GM06990 (cell line): ENCODE data around the gene C5orf52.
"Not testable (repeated sequence)": the region's sequence is repeated elsewhere in the genome, so short reads cannot be mapped to it uniquely, and the experiment has no call there.

Experiments
- DNase-seq: peaks from one replicate; pipeline ENCODE4 v3.0.0-alpha.2; 2011; ENCODE audit not compliant: insufficient read length; ENCODE audit errors: extremely low read depth
- H3K27me3 ChIP-seq: replicated peaks from 2 replicates; pipeline ENCODE4 v1.6.0; 2011; ENCODE audit warnings: low read length; ENCODE audit not compliant: control insufficient read depth, insufficient read depth
- H3K36me3 ChIP-seq: 2 replicates; pipeline ENCODE4 v1.5.1; 2011; ENCODE audit warnings: low read length; ENCODE audit not compliant: control insufficient read depth, insufficient read depth
- H3K4me3 ChIP-seq: replicated peaks from 2 replicates; pipeline ENCODE4 v1.5.1; 2011; ENCODE audit warnings: low read depth, mild to moderate bottlenecking, control low read depth, low read length
- TF ChIP-seq, protein P1 (sequence below): IDR thresholded peaks from 2 replicates; pipeline ENCODE4 v1.5.1; 2011; ENCODE audit warnings: low read length, control low read depth, mild to moderate bottlenecking, inconsistent platforms; ENCODE audit not compliant: insufficient read depth, poor library complexity, severe bottlenecking

The C5orf52 gene

DNA sequence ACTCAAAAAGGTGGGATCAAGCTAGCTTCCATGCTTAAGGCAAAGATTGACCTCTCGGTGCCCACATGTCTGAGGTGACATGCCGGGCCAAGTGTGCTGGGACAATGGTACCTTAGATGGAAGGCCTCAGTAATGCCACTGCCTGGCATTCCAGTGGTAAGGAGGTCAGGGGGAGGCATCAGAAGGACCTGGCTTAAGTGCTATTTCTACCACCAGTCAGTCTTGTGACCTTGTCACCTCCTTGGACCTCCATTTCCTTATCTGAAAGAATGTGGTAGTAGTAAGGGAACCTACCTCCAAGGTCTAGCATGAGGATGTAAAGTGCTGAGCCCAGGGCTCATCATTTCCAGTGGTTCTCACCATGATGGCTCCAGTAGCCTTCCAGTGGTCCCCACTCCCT is 8.9 kb downstream of the C5orf52 start:
- Histone ChIP-seq H3K4me3 (no peak overlapping the region), H3K36me3 (no peaks in the 10 kb centered on the region), H3K27me3 (no peaks in the 10 kb centered on the region)
- TF ChIP-seq, protein P1, sequence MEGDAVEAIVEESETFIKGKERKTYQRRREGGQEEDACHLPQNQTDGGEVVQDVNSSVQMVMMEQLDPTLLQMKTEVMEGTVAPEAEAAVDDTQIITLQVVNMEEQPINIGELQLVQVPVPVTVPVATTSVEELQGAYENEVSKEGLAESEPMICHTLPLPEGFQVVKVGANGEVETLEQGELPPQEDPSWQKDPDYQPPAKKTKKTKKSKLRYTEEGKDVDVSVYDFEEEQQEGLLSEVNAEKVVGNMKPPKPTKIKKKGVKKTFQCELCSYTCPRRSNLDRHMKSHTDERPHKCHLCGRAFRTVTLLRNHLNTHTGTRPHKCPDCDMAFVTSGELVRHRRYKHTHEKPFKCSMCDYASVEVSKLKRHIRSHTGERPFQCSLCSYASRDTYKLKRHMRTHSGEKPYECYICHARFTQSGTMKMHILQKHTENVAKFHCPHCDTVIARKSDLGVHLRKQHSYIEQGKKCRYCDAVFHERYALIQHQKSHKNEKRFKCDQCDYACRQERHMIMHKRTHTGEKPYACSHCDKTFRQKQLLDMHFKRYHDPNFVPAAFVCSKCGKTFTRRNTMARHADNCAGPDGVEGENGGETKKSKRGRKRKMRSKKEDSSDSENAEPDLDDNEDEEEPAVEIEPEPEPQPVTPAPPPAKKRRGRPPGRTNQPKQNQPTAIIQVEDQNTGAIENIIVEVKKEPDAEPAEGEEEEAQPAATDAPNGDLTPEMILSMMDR = no peak
- no peak for DNase-seq

- TF ChIP-seq, protein P1 = no peak
- Histone ChIP-seq H3K27me3 (no peaks in the 10 kb centered on the region), H3K4me3 (no peak overlapping the region), H3K36me3 (no peaks in the 10 kb centered on the region)
- DNase-seq = no peak
Observed at GRCh38 chr5:157681048-157681447, 9.7 kb downstream of the C5orf52 start.

DNA sequence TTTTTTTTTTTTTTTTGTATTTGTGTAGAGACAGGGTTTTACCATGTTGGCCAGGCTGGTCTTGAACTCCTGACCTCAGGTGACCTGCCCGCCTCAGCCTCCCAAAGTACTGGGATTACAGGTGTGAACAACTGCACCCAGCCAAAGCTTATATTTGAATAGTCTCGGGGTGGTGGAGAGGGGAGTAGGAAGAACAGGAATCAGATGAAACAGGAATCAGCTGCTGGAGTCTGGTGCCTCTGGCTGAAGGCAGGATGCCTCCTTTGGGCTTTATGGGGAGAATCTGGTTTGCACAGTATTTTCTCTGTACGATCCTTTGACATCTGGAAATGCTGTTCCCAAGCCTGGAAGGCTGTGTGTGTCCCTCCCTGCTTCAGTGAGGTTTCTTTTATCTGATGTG is 10.9 kb downstream of the C5orf52 start:
- no peaks in the 10 kb centered on the region for H3K27me3 ChIP-seq
- H3K4me3 ChIP-seq = no peak overlapping the region
- no peak for DNase-seq
- H3K36me3 ChIP-seq = no peaks in the 10 kb centered on the region
- TF ChIP-seq, protein P1 = no peak

DNA sequence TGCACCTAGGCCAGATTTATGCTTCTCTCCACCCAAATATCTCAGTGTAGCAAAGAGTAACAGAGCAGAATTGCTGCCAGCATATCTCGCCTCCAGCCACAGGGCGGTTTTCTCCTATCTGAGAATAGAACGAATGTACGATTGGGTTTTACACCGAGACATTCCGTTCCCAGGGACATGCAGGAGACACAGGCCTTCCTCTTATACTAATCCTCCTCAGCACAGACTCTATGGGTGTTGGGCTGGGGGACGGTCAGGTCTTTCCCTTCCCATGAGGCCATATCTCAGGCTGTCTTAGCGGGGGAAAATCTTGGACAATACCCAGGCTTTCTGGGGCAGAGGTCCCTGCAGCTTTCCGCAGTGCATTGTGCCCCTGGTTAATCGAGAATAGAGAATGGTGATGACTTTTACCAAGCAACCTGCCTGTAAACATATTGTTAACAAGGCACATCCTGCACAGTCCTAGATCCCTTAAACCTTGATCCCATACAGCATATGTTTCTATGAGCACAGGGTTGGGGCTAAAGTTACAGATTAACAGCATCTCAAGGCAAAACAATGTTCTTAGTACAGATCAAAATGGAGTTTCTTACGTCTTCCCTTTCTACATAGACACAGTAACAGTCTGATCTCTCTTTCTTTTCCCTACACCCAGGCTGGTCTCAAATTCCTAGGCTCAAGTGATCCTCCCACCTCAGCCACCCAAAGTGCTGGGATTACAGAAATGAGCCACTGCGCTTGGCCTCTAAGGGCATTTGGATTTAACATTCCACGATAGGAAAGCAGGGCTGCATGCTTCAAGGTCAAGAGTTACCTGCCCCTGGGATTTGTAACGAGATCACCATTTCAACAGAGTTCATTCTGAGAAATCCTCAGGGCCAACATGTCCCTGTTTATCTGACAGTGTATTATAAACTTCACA is 15.2 kb downstream of the C5orf52 start:
- not testable (repeated sequence) for DNase-seq, H3K4me3 ChIP-seq, H3K27me3 ChIP-seq, H3K36me3 ChIP-seq

GRCh38 chr5:157687198-157687554 is 15.8 kb downstream of the C5orf52 start:
- no peak overlapping the region for H3K4me3 ChIP-seq
- DNase-seq = no peak
- TF ChIP-seq, protein P1 = no peak
- no peaks in the 10 kb centered on the region for H3K27me3 ChIP-seq
- H3K36me3 ChIP-seq = no peaks in the 10 kb centered on the region

DNA sequence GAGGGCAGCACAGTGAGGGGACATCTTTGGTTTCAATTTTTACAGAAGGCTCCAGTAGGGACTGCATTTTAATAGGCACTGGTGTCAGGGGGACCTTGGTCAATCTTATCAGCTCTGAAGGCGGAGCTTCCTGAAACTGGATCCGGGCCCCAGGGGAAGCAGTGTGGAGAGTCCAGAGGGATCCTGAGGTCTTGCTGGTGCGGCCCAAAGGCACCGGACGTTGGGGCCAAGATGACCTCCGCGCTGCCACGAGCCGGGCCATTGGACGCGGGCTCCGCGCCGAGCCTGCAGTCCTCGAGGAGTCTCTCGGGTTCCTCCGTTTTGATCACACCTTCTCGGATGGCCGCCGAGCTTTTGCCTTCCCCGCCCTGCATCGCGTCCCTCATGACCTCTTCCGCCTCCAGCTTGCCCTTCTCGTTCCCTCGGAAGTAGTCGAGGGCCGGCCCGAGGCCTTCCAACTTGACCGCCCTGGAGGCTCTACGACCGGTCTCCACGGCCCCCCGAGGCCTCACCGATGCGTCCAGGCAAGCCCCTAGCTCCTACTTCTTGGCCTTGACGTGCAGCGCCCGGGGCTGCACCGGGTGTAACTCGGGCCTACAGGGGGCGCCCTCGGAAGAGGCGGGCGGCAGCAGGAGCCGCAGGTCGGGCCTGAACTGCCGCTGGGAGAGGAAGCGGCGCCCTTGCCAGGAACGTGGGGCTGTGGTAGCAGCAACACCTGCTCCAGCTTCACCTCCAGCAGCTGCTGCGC is 18.8 kb downstream of the C5orf52 start:
- TF ChIP-seq, protein P1 = no peak
- H3K36me3 ChIP-seq = no peaks in the 10 kb centered on the region
- H3K4me3 ChIP-seq = no peak overlapping the region
- no peaks in the 10 kb centered on the region for H3K27me3 ChIP-seq
- peak; percentile 66 for DNase-seq
